ENCODE data around the gene USP25.

USP25 gene

GRCh38 chr21:15729674-15730483 is at the start of gene USP25:
USP25 (plus strand) TSS chr21:15729982; CDS start chr21:15730394, 412 bp downstream.
- DNase-seq (ENCODE audit: low read depth in 1 of 2, low spot score in 1 of 2): peak; percentile 71

DNA sequence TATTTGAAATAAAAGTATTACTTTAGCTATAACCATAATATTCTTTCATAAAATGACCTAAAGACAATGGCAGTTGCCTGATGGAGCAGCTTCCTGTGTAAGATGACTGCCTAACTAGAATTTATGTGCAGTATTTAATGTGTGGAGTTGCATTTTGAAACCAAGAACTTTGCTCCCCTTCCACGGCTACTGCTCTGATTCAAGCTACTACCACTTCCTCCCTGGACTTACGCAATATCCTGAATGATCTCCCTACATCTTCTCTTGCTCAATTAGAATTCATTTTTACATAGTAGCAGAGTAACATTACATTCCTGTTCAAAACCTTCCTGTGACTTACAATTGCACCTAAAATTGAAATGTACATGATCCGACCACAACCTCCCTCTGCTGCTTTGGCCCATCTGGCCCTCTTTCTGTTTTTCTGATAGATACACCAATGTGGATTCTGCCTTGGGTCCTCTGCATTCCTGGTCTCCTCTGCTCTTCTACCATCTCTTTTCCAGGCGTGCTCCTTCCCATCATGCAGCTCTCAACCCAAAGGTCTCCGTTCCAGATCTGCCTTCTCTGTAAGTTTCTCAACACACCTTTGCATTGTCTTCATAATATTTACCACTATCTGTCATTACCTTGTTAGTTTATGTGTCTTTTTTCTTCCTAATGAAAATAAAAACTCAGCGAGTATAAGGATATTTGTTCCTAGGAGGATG is 47.4 kb upstream of the USP25 start:
- DNase-seq (ENCODE audit: low read depth in 1 of 2, low spot score in 1 of 2): no peak

DNA sequence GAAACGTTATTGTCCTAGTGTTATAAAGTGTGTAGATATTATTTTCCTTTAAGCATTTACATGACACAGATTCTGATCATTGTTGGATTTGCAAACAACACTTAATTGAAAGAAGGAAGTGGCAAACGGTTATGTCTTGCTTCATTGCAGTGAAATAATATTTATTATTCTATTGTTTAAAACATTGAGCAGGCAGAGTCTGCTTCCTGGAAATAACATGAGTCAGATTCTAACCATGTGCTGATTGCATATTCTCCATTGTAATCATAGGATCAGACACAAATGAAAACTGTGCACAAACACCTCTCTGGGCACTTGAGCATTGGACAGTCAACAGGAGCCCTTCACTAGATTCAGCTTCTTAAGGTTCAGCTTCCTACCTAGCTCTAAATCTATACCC is 46.8 kb upstream of the USP25 start:
- DNase-seq (ENCODE audit: low read depth in 1 of 2, low spot score in 1 of 2): no peak

- no peak for DNase-seq (ENCODE audit: low read depth in 1 of 2, low spot score in 1 of 2)
Measured at GRCh38 chr21:15686506-15686905, 43.3 kb upstream of the USP25 start.

- no peak for DNase-seq (ENCODE audit: low read depth in 1 of 2, low spot score in 1 of 2)
Measured at GRCh38 chr21:15687208-15687607, 42.6 kb upstream of the USP25 start.

GRCh38 chr21:15688016-15688415 is 41.8 kb upstream of the USP25 start:
- DNase-seq (ENCODE audit: low read depth in 1 of 2, low spot score in 1 of 2): no peak

- no peak for DNase-seq (ENCODE audit: low read depth in 1 of 2, low spot score in 1 of 2)
Measured at GRCh38 chr21:15688809-15689208, 41.0 kb upstream of the USP25 start.

DNA sequence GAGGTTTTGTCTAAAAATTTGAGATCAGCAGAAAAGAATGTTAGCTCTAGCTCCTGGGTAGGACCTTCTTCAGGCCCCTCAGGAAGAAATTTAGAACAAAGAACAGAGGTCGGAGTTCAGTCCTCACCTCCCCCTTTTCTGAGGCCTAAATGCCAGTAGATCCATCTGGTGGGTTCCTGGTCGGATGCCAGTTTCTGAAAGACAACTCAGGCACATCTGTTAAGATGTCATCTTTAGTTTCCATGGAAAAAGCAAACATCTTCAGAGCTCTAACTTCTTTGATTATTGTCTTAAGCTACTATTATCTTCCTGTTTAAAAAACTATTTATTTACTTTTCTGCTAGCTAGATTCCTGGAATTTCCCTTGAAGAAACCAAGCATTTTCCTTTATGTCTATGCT is 37.1 kb upstream of the USP25 start:
- no peak for DNase-seq (ENCODE audit: low read depth in 1 of 2, low spot score in 1 of 2)

DNA sequence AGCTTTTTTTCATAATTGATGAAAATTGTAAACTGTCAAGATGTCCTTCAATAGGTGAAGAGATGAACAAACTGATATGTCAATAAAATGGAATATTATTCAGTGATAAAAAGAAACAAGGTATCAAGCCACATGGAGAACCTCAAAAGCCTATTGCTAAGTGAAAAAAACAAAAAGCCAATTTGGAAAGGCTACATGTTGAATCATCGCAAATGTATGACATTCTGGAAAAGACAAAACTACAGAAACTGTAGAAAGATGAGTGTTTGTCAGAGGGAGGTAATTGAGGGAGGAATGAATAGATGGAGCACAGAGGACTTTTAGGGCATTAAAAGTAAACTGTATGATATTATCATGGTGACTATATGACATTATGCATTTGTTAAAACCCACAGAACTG is 34.5 kb upstream of the USP25 start:
- DNase-seq (ENCODE audit: low read depth in 1 of 2, low spot score in 1 of 2): no peak

DNA sequence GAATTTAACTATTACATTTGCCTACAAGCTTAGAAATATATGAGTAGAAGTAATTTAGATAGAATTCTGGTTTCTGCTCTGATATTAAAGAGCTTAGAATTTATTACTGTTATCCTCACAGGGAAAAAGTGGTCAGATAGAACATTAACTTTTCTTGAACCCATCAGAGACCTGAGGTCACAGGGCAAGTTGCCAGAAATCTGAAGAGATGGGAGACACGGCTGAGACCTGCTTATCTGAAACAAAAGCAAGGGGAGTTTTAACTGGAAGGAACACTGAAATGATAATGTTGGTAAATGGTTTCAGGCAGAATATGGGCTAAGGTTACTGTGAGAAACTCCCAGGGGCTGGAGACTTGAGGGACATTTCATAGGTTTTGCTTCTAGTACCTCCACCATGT is 28.0 kb upstream of the USP25 start:
- DNase-seq (ENCODE audit: low read depth in 1 of 2, low spot score in 1 of 2): no peak

- DNase-seq (ENCODE audit: low read depth in 1 of 2, low spot score in 1 of 2): no peak
Measured at GRCh38 chr21:15703932-15704331, 25.9 kb upstream of the USP25 start.

DNA sequence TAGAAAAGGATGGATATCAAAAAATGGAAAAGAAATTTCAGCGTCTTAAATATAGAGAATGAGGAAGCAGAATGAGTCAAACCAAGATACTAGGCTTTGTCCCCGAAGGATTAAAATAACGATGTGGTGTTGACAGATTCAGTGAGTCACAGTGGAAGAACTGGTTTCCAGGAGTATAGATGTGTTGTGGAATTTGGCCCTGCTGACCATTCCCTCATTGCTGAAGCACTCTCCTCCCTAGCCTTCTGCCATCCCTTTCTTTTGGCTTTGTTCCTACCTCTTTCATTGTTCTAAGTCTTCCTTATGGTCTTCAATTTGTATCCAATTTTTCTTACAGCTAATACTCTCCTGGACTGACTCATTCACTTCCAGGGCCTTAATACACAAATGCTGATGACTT is 23.1 kb upstream of the USP25 start:
- DNase-seq (ENCODE audit: low read depth in 1 of 2, low spot score in 1 of 2): no peak

GRCh38 chr21:15713412-15713811 is 16.4 kb upstream of the USP25 start:
- no peak for DNase-seq (ENCODE audit: low read depth in 1 of 2, low spot score in 1 of 2)

DNA sequence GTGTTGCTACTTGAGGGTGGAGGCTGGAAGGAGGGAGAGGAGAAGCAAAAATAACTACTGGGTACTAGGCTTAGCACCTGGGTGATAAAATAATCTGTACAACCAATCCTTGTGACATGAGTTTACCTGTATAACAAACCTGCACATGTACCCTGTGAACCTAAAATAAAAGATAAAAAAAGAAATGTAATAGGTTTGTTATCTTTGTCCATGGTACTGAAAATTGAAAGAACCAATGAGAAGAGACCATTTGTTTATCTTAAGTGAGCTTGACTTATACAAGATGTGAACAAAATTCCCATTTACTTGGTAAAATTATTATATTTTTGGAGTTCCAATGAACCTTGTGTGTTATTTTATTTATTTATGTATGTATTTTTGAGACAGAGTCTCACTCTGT is 11.1 kb upstream of the USP25 start:
- DNase-seq (ENCODE audit: low read depth in 1 of 2, low spot score in 1 of 2): no peak

- no peak for DNase-seq (ENCODE audit: low read depth in 1 of 2, low spot score in 1 of 2)
Measured at GRCh38 chr21:15719976-15720375, 9.8 kb upstream of the USP25 start.

DNA sequence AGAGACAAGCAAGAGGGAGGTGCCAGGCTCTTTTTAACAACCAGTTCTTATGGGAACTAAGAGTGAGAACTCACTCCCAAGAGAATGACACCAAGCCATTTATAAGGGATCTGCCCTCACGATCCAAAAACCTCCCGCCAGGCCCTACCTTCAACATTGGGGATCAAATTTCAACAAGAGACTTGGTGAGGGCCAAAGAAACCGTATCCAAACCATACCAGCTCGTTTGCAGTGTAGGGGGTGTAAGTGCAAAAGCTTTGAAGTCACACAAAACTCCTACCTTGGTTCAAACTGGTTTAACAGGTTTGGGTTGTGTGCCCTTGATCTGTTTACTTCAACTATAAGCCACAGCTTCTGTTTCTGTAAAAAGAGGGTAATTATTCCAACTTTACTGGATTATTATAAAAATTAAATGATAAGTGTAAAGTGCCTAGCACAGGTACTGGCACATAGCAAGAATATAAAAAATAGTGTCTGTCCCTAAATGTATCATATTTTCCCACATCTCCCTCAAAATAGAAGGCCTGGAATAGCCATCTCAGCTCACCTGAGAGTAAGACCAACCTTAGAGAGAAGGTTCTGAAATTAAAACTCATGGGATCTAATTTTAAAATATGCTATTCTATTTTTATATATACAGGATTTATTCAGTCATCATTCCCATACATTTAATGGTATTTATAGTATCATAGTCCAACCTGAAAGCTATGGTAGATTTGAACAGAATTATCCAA is 7.0 kb upstream of the USP25 start:
- no peak for DNase-seq (ENCODE audit: low read depth in 1 of 2, low spot score in 1 of 2)

- DNase-seq (ENCODE audit: low read depth in 1 of 2, low spot score in 1 of 2): no peak
Measured at GRCh38 chr21:15725949-15726348, 3.8 kb upstream of the USP25 start.

DNA sequence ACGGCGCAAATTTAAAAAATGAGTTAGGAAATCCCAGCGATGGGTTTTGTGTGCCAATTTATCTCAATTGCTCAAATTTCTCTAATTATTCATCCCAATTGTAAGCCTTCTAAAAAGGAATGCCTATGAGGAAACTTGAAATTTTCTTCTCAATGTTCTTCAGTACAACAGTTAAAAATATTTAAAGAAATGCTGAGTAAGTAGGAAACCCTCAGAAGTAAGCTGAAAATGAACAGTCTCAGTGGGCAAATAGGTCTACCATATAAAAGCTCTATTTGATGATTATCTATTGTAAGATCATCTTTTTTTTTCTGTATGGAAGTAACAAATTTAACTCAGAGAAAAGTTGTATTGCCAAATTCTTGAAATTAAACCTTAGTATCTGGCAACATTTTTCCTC is 1.7 kb upstream of the USP25 start:
- no peak for DNase-seq (ENCODE audit: low read depth in 1 of 2, low spot score in 1 of 2)

DNA sequence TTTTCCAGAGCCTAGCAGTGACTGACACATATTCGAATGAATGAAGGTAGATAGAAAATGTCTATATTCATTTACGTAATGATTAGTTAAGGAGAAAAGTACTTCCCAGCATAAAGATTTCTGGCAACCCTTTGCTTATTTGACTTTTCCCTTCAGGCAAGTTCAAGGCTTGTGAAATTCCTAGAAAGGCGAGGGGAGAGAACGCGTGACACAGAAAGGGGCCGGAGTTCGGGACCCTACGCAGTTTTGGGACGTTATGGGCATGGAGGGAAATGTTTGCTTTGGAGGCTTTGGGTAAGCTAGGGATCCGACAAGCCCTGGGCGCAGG is 472 bp upstream of the USP25 start:
- DNase-seq (ENCODE audit: low read depth in 1 of 2, low spot score in 1 of 2): no peak

DNA sequence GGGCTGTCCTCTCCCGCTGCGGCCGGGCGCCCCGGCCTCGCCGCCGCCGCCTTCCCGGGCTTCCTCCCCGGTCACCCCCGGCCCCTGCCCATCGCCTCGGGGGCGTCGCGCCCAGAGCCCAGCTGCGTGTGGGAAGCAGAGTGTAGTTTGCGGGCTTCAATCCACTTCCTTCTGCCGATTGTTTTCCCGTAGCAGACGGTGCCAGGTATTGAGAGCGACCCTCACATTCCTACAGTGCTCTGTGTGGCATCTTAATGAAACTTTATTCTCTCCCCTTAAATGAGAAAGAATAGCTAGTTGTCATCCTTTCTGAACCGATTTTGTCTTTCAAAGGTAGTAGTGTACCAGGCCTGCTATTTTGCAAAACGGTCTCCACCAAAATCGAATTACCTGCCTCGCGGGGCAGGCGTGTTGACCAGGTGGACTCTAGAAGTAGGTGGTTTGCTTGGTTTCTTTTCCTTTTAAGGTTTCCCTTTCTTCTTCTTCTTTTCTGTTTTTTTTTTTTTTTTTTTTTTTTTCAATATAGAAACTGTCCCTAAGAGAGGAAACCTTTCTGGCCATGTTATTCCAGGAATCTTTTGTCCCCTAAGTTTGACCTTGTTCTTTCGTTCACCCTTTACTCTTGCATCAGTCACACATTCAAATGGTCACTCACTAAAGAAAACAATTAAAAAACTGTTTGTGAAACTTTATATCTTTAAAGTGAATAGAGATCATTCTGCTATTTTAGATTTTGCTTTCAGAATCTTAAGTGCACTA is 881 bp downstream of the USP25 start:
- DNase-seq (ENCODE audit: low read depth in 1 of 2, low spot score in 1 of 2): peak; percentile 11 to 15

DNA sequence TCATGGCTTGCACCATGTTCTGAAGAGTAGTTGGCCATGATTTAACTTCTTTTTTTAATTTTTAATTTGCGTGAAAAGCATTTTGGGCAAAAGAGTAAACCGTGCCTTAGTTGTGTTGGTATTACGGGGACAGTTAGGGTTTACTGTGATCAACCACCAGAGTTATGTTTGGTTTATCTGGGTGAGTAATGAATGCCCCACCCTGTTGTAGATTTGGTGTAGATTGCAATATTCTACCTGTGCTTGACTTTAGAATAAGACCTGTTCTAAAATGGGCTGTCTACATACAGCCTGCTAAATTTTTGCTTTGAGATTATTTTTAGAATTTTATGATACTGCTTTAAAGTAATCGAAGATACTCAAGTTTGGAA is 1.4 kb downstream of the USP25 start:
- no peak for DNase-seq (ENCODE audit: low read depth in 1 of 2, low spot score in 1 of 2)
